Activated CD4-positive, alpha-beta memory T cell treated with anti-CD3 and anti-CD28 coated beads, Interleukin-2, amount 10 ng/mL, durations not matched to agents 7 days and 5 days (primary cell): Measurements from ENCODE around the gene RASEF. TPM values are rescaled to one million over a fixed set of nuclear protein-coding genes. Genes with fewer than 3 reads are reported as not detected.

Source experiments
- CTCF ChIA-PET: fragments of 350-600 bp; sonication (Branson Sonifier 250); formaldehyde crosslinking; loops from one replicate; lab custom pipeline; 2021; ENCODE audit warnings: antibody characterized with exemption, inconsistent platforms; lab: Charles Lee
- POLR2A ChIA-PET: fragments of 350-600 bp; sonication (Branson Sonifier 250); formaldehyde crosslinking; loops from one replicate; lab custom pipeline; 2021; ENCODE audit warnings: antibody characterized with exemption; lab: Charles Lee
- DNase-seq: peaks from one replicate; pipeline ENCODE4 v3.0.0-alpha.2; 2020
- H3K27ac Mint-ChIP-seq: one replicate; pipeline ENCODE4 v1.8.0; 2021; ENCODE audit warnings: mild to moderate bottlenecking, mixed read lengths
- H3K27me3 Mint-ChIP-seq: one replicate; pipeline ENCODE4 v1.8.0; 2021; ENCODE audit warnings: mixed read lengths
- H3K36me3 Mint-ChIP-seq: one replicate; pipeline ENCODE4 v1.8.0; 2021; ENCODE audit warnings: low read depth, mixed read lengths
- H3K4me1 Mint-ChIP-seq: one replicate; pipeline ENCODE4 v1.8.0; 2021; ENCODE audit warnings: mixed read lengths
- H3K4me3 Mint-ChIP-seq: one replicate; pipeline ENCODE4 v1.8.0; 2021; ENCODE audit warnings: mild to moderate bottlenecking, mixed read lengths
- H3K9me3 Mint-ChIP-seq: one replicate; pipeline ENCODE4 v1.8.0; 2021; ENCODE audit warnings: mixed read lengths
- total RNA-seq, 2 experiments: library from RNA; stranded (reverse); gene quantifications; one replicate each; pipeline ENCODE4 v1.2.3, GENCODE V29; 2021

The RASEF gene
- total RNA-seq, 2 experiments from 2014 or later: not detected

DNA sequence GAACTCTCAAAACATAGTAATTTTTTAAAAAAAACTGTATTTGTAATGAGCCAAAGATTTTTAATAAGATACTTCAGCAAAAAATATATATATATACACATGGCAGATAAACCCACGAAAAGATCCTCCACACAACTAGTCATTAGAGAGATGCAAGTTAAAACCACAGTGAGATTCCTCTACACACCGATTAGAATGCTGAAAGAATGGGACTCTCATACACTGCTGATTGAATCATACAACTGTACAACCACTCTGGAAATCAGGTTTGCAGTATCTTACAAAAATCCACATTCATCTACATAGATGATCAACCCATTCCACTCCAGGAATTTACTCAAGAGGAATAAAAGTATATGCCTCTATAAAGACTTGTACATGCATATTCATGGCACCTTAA lies 43.7 kb downstream of the RASEF start:
- Mint-ChIP-seq H3K4me1 (no peaks in the 10 kb centered on the region), H3K9me3 (peaks cover 3% of the 10 kb centered on the region), H3K27me3 (no peaks in the 10 kb centered on the region), H3K27ac (no peak overlapping the region), H3K4me3 (no peak overlapping the region), H3K36me3 (no peaks in the 10 kb centered on the region)
- DNase-seq: no peak
- POLR2A ChIA-PET: no interaction called here
- CTCF ChIA-PET: no interaction called here

DNA sequence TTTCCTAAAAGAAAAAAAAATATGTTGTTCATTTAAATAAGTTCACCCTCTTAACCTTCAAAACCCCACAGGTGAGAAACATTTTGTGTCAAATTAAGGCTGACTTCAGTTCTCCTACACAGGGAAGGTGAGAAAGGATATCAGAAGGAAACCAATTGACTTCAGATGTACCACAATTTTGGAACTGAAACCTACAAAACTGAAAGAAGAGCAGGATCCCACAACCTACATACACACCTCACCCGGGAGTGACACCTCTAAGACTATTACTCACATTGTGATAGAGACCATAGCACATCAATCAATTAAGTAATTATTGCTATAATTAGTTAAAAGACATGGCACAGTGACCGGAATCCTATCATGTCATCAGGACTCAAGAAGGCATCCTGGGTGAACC lies 47.0 kb downstream of the RASEF start:
- DNase-seq: no peak
- Mint-ChIP-seq H3K4me3 (no peak overlapping the region), H3K27me3 (no peaks in the 10 kb centered on the region), H3K4me1 (peaks cover 2% of the 10 kb centered on the region), H3K36me3 (no peaks in the 10 kb centered on the region), H3K9me3 (peaks cover 3% of the 10 kb centered on the region), H3K27ac (no peak overlapping the region)
- POLR2A ChIA-PET: no interaction called here
- CTCF ChIA-PET: no interaction called here

DNA sequence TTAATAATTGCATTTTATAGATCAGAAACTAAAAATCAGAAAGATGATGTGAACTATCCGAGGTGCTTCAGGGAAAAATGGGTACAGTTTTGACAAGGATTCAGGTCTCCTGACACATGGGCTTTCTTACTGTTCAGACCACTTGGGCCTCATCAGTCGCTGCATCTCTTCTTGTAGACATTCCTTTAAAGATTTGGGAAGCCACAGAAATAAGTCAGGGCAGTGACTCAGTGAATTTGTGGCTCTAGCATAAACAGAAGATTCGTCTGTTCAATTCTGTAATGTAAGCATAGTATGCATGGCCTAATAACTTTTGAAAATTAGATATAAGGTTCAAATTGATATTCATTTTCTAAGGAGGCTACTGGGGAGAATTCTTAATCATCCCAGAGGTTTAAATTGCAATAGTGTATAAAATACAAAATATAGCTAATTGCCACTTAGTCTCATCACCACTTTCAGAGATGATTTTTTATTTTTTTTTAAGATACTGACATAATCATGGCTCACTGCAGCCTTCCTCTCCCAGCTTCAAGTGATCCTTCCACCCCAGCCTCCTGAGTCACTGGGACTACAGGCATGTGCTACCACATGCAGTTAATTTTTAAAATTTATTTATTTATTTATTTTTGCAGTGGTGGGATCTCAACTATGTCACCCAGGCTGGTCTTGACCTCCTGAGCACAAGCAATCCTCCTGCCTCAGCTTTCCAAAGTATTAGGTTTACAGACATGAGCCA lies 48.9 kb downstream of the RASEF start:
- Mint-ChIP-seq H3K4me1 (peaks cover 2% of the 10 kb centered on the region), H3K36me3 (no peaks in the 10 kb centered on the region), H3K27ac (no peak overlapping the region), H3K4me3 (no peak overlapping the region), H3K27me3 (no peaks in the 10 kb centered on the region), H3K9me3 (peaks cover 3% of the 10 kb centered on the region)
- no peak for DNase-seq
- ChIA-PET CTCF (no interaction called here), POLR2A (no interaction called here)

DNA sequence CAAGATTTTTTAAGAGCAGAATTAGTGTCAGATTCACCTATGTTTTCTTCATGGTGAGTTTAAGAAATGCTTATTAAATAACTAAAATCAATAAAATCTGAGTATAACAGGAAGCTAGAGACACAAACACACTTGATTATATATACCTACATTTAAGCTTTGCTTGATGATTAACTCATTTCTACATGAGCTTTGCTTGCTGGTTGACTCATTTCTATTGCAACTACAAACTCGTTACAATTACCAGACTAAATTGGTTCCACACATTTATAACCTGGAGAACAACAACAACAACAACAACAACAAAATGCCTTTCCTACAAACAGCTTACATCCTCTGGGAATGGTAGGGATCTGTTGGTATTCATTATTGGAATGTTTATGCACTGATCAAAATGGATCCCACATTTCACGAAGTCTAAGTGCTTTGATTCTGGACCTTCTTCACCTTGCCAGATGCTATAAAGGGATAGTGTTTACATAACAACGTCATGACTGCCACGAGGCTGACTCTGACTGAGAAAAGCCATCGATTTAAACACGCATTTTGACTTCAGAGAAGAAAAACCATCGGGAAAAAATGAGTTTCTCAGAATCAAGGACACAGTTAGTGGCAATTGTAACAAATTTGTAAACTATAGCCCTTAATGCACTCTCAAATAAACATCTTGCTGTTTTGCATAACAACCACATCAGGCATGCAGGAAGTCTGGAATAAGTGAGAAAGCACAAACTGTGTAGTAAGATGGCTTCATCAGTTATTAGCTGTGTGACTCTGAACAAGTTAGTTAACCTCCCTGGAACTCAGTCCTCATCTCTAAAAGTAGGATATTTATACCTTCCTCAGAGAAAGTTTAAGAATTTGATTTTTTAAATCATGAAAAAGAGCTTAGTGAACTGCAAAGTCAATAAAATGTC lies 49.8 kb downstream of the RASEF start:
- H3K27ac Mint-ChIP-seq: no peak overlapping the region
- H3K4me3 Mint-ChIP-seq: no peak overlapping the region
- H3K36me3 Mint-ChIP-seq: no peaks in the 10 kb centered on the region
- H3K27me3 Mint-ChIP-seq: no peaks in the 10 kb centered on the region
- peaks cover 3% of the 10 kb centered on the region for H3K9me3 Mint-ChIP-seq
- POLR2A ChIA-PET: no interaction called here
- H3K4me1 Mint-ChIP-seq: peaks cover 2% of the 10 kb centered on the region
- DNase-seq: no peak
- CTCF ChIA-PET: no interaction called here

DNA sequence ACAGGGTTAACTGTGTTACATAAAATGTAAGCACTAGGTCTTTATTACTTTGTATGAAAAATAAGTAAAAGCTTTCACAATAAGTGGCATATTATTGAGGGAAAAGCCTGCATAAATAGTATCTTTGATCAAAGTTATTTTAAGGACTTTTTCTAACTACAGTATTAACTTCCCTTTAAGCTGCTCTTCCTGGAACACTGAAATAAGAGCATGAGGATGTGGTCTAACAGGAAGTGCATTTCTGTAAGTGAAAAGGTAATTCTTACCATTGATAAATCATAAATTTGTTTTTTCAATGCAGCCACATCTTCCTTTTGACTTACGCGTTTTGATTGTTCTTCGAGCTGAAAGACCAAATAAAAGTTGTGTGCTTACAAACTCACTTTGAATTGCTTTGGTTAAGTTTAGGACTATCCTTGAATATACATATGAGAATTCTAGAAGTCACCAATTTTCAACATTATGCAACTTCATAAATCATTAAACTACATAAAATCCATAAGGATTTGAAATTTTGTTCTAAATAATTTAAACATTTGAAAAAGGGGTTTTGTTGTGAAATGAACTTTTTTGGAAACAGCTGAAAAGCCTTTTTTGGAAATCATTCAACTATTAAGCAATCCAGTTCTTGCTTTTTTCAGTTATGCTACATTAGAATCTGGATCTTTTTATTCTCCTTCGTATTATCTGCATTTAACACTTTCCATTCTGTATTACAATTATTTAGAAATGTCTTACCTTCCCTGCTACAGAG lies 50.6 kb downstream of the RASEF start:
- H3K27ac Mint-ChIP-seq: no peak overlapping the region
- ChIA-PET POLR2A (no interaction called here), CTCF (no interaction called here)
- no peak for DNase-seq
- H3K4me1 Mint-ChIP-seq: peaks cover 2% of the 10 kb centered on the region
- no peaks in the 10 kb centered on the region for H3K27me3 Mint-ChIP-seq
- peaks cover 3% of the 10 kb centered on the region for H3K9me3 Mint-ChIP-seq
- H3K36me3 Mint-ChIP-seq: no peaks in the 10 kb centered on the region
- H3K4me3 Mint-ChIP-seq: no peak overlapping the region

DNA sequence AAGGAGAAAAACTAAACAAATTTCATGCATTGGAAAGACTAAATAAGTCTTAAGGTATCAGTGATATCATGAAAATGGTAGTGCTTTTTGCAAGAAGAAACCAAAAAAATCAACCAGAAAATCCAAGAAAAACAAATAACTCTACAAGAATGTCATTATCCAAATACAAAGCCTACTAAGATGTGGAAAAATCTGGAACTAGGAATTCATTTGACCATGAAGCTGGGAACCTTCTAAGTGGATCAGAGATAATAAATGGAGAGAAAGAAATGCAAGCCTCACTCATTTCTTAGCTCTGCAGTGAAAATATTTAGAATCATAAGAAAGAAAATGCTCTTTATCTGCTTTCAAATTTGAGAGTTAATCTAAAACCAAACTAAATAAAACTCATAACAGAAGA lies 51.3 kb downstream of the RASEF start:
- CTCF ChIA-PET: no interaction called here
- DNase-seq: no peak
- peaks cover 2% of the 10 kb centered on the region for H3K4me1 Mint-ChIP-seq
- no peaks in the 10 kb centered on the region for H3K27me3 Mint-ChIP-seq
- H3K36me3 Mint-ChIP-seq: no peaks in the 10 kb centered on the region
- H3K27ac Mint-ChIP-seq: no peak overlapping the region
- POLR2A ChIA-PET: no interaction called here
- peaks cover 3% of the 10 kb centered on the region for H3K9me3 Mint-ChIP-seq
- no peak overlapping the region for H3K4me3 Mint-ChIP-seq

DNA sequence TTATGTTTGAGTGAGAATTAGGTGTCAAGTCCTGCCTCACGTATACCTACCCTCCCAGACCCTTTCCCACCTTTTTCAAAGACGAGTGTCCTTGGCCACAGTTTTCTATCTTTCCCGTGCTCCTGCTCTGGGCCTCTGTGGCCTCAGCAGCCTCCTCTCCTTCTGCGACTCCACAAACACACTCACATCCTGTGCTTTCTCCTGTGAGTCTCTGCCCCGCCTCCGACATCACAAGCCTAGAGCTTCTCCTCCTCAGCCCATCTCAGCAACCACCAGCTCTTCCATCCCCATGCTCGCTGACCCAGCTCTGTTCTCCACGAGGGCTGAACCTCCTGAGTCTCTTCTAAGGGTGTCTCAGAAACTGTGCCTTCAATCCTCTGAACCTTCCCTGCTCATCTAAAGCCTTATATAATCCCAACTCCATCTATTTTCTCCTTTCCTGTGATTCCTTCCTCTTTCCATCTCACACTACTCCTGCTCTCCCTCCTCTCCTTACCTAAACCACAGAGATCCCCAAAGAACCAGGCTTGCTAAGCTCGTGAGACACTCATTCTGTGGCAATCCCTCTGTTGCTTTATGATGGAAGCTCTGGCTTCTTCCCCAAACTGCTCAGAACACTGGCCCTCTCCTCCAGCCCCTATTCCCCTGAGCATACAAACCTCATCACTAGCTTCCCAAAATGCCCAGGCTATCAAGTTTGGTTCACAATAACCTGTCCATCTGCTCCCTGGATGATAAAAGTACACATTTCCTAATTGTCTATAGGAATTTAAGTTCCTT lies 55.2 kb downstream of the RASEF start:
- DNase-seq: no peak
- H3K9me3 Mint-ChIP-seq: no peaks in the 10 kb centered on the region
- peaks cover 2% of the 10 kb centered on the region for H3K4me1 Mint-ChIP-seq
- CTCF ChIA-PET: no interaction called here
- H3K27me3 Mint-ChIP-seq: no peaks in the 10 kb centered on the region
- H3K36me3 Mint-ChIP-seq: no peaks in the 10 kb centered on the region
- POLR2A ChIA-PET: no interaction called here
- no peak overlapping the region for H3K27ac Mint-ChIP-seq
- H3K4me3 Mint-ChIP-seq: no peak overlapping the region

DNA sequence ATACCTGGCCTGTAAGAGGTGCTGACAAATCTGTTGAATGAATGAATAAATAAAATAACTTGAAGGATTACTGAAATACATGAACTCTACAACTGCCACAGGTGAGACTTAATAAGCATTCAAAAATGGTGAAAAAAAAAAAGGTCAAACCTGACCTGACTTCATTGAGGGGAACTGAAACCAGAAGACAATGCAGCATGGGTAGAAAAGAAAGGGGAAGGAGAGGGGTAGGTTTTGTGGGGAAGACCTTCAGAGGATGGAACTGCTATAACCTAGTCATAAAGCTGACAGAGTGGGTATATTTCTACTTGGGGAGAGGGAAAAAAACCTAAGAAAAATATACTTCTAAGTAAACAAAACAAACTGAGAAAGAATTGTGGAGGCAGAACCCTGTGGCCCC lies 56.6 kb downstream of the RASEF start:
- ChIA-PET POLR2A (no interaction called here), CTCF (no interaction called here)
- Mint-ChIP-seq H3K4me3 (no peak overlapping the region), H3K36me3 (no peaks in the 10 kb centered on the region), H3K27me3 (no peaks in the 10 kb centered on the region), H3K9me3 (no peaks in the 10 kb centered on the region), H3K4me1 (no peaks in the 10 kb centered on the region), H3K27ac (no peak overlapping the region)
- no peak for DNase-seq

DNA sequence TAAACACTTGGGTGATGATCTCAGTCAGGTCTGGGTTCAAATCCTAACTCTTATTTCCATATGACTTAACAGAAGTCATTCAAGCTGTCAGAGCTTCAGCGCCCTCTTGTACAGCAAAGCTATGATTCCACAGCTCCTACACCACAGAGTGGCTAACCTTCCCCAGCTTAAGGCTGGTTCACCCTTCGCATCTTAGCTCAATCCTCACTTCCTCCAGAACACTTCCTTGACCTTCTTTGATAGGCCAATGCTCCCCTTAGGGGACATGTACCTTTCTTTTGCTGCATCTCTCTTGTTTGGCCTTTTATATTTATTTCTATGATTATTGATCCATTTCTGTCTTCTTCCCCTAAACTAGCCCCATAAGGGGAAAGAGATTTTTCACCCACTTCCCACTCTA lies 57.0 kb downstream of the RASEF start:
- no peaks in the 10 kb centered on the region for H3K4me1 Mint-ChIP-seq
- no peaks in the 10 kb centered on the region for H3K36me3 Mint-ChIP-seq
- H3K27me3 Mint-ChIP-seq: no peaks in the 10 kb centered on the region
- ChIA-PET POLR2A (no interaction called here), CTCF (no interaction called here)
- H3K4me3 Mint-ChIP-seq: no peak overlapping the region
- no peak overlapping the region for H3K27ac Mint-ChIP-seq
- no peak for DNase-seq
- no peaks in the 10 kb centered on the region for H3K9me3 Mint-ChIP-seq

DNA sequence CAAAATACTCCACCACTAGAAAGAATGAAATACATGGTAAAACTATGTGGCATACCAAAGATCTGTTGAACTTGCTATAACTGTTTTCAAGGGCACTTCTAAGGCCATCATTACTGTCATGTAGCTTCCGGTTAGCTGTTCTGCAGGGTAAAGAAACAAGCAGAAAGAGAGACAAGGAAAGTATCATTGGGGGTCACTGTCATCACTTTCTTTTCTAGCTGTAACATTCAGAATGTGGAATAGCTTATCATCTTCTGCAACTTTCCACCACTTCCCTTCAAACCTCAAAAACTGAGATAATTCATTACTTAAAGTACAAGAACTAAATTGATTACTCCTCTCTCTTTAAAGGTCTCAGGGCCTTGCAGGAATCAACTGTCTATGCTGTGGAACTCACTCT lies 57.6 kb downstream of the RASEF start:
- Mint-ChIP-seq H3K9me3 (no peaks in the 10 kb centered on the region), H3K4me3 (no peak overlapping the region), H3K27ac (no peak overlapping the region), H3K36me3 (no peaks in the 10 kb centered on the region), H3K27me3 (no peaks in the 10 kb centered on the region), H3K4me1 (no peaks in the 10 kb centered on the region)
- CTCF ChIA-PET: no interaction called here
- POLR2A ChIA-PET: no interaction called here
- DNase-seq: no peak

DNA sequence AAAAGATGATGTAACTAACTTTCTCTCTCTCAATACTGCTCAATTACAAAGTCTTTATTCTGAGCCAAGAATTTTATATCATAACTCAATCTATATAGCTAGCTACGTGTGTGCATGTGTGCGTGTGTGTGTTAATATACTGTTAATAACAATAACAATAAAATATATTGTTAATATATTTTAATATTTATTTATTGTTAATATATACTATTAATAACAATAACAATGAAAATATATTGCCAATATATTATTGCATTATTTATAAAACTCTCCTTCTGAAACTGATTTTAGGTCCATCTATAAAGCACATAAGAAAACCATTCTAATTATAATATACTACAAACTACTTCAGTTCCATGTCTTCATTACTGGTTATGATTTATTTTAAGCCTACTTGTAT lies 60.6 kb downstream of the RASEF start:
- H3K4me1 Mint-ChIP-seq: no peaks in the 10 kb centered on the region
- no peaks in the 10 kb centered on the region for H3K36me3 Mint-ChIP-seq
- CTCF ChIA-PET: no interaction called here

DNA sequence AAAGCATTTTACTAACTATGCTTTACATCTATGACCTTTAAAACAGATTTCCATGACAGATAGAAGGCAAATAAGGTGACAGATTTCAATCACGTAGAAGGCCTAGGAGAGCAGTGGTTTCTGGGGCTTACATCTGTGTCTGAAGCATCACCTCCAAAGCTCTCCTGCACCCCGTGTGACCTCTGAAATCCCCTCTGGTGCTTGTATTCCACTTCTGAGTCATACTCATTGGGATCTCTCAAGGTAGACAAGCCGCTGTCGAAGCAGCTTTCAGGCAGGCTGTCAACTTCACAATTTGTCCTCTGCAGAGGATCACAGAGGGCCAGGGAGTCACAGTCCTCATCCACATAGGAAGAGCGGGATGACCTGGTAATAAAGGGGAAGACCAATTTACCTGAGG lies 62.2 kb downstream of the RASEF start:
- Mint-ChIP-seq H3K4me3 (no peak overlapping the region), H3K9me3 (no peaks in the 10 kb centered on the region), H3K27ac (no peak overlapping the region), H3K4me1 (no peaks in the 10 kb centered on the region), H3K36me3 (no peaks in the 10 kb centered on the region), H3K27me3 (no peaks in the 10 kb centered on the region)
- CTCF ChIA-PET: no interaction called here
- no peak for DNase-seq
- POLR2A ChIA-PET: no interaction called here

More for the DNA sequence above, 60.6 kb downstream of the RASEF start:
- Mint-ChIP-seq H3K27me3 (no peaks in the 10 kb centered on the region), H3K27ac (no peak overlapping the region), H3K9me3 (no peaks in the 10 kb centered on the region), H3K4me3 (no peak overlapping the region)
- no peak for DNase-seq
- POLR2A ChIA-PET: no interaction called here

DNA sequence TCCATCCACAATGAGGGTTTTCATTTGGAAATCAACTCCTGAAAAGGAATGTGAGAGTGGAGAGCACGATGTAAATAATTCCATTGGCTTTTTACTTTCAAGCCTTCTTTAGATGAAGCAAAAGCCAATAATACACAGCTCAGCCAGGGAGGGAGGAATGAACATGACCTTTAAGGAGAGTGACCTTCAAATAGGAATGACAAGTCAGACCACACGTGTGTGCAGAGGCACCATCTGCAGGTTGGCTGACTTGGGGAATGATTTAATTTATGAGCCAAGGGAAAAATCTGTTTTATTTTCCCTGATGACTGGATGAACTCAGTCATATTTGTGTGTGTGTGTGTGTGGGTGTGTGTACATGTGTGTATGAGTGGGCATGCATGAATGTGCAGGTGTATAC lies 64.5 kb downstream of the RASEF start:
- H3K27me3 Mint-ChIP-seq: no peaks in the 10 kb centered on the region
- H3K4me3 Mint-ChIP-seq: no peak overlapping the region
- no peaks in the 10 kb centered on the region for H3K4me1 Mint-ChIP-seq
- ChIA-PET POLR2A (no interaction called here), CTCF (no interaction called here)
- DNase-seq: no peak
- H3K9me3 Mint-ChIP-seq: no peaks in the 10 kb centered on the region
- H3K36me3 Mint-ChIP-seq: no peaks in the 10 kb centered on the region
- no peak overlapping the region for H3K27ac Mint-ChIP-seq
